ENCODE results near the gene SAP30L. TPM values are rescaled to one million over a fixed set of nuclear protein-coding genes. Genes with fewer than 3 reads are reported as not detected.

Gene SAP30L
- total and polyA plus RNA-seq, 5 experiments from 2014 or later: 20.1 to 47.3 (median 35.6) TPM

- no peak overlapping the region for H3K27ac Mint-ChIP-seq
- peaks cover 47 to 90% (median 74%) of the 10 kb centered on the region in 5 donors for H3K27me3 Mint-ChIP-seq
- H3K9me3 Mint-ChIP-seq: no peaks in the 10 kb centered on the region
- H3K4me3 Mint-ChIP-seq: no peak overlapping the region
- DNase-seq (no peak), ATAC-seq (no peak)
- peaks cover 5 to 20% (median 14%) of the 10 kb centered on the region in 4 donors for H3K4me1 Mint-ChIP-seq
- H3K36me3 Mint-ChIP-seq: no peaks in the 10 kb centered on the region
- POLR2A ChIA-PET: no interaction called here
These were observed 41.7 kb downstream of the SAP30L start for GRCh38 chr5:154487541-154487940.

GRCh38 chr5:154491941-154492340, 46.1 kb downstream of the SAP30L start:
- H3K4me1 Mint-ChIP-seq: no peaks in the 10 kb centered on the region
- H3K27me3 Mint-ChIP-seq: peaks cover 23 to 64% (median 49%) of the 10 kb centered on the region in 5 donors
- H3K27ac Mint-ChIP-seq: no peak overlapping the region
- H3K36me3 Mint-ChIP-seq: no peaks in the 10 kb centered on the region
- DNase-seq (no peak), ATAC-seq (no peak)
- H3K9me3 Mint-ChIP-seq: no peaks in the 10 kb centered on the region
- H3K4me3 Mint-ChIP-seq: no peak overlapping the region
- POLR2A ChIA-PET: no interaction called here

GRCh38 chr5:154493274-154493673, 47.5 kb downstream of the SAP30L start:
- no peaks in the 10 kb centered on the region for H3K4me1 Mint-ChIP-seq
- POLR2A ChIA-PET: no interaction called here
- peaks cover 16 to 58% (median 41%) of the 10 kb centered on the region in 5 donors for H3K27me3 Mint-ChIP-seq
- no peaks in the 10 kb centered on the region for H3K36me3 Mint-ChIP-seq
- no peak overlapping the region for H3K4me3 Mint-ChIP-seq
- no peak overlapping the region for H3K27ac Mint-ChIP-seq
- no peaks in the 10 kb centered on the region for H3K9me3 Mint-ChIP-seq
- ATAC-seq: no peak
- no peak for DNase-seq

GRCh38 chr5:154494036-154494435, 48.2 kb downstream of the SAP30L start:
- H3K36me3 Mint-ChIP-seq: no peaks in the 10 kb centered on the region
- peaks cover 16 to 60% (median 40%) of the 10 kb centered on the region in 5 donors for H3K27me3 Mint-ChIP-seq
- H3K4me1 Mint-ChIP-seq: no peaks in the 10 kb centered on the region

GRCh38 chr5:154498591-154498990, 52.8 kb downstream of the SAP30L start:
- DNase-seq (no peak), ATAC-seq (no peak)
- peaks cover 0 to 4% (median 0%) of the 10 kb centered on the region in 4 donors for H3K4me1 Mint-ChIP-seq
- no peak overlapping the region for H3K4me3 Mint-ChIP-seq
- no peaks in the 10 kb centered on the region for H3K36me3 Mint-ChIP-seq
- no peak overlapping the region for H3K27ac Mint-ChIP-seq
- POLR2A ChIA-PET: no interaction called here
- no peaks in the 10 kb centered on the region for H3K9me3 Mint-ChIP-seq
- peaks cover 9 to 50% (median 21%) of the 10 kb centered on the region in 5 donors for H3K27me3 Mint-ChIP-seq

More at GRCh38 chr5:154494036-154494435, 48.2 kb downstream of the SAP30L start:
- Mint-ChIP-seq H3K9me3 (no peaks in the 10 kb centered on the region), H3K4me3 (no peak overlapping the region), H3K27ac (no peak overlapping the region)
- POLR2A ChIA-PET: no interaction called here
- no peak for DNase-seq
- ATAC-seq: no peak

- POLR2A ChIA-PET: no interaction called here
- peaks cover 0 to 4% (median 0%) of the 10 kb centered on the region in 4 donors for H3K4me1 Mint-ChIP-seq
- DNase-seq (no peak), ATAC-seq (no peak)
- no peaks in the 10 kb centered on the region for H3K9me3 Mint-ChIP-seq
- H3K27me3 Mint-ChIP-seq: peaks cover 5 to 46% (median 17%) of the 10 kb centered on the region in 5 donors
- H3K36me3 Mint-ChIP-seq: no peaks in the 10 kb centered on the region
- H3K4me3 Mint-ChIP-seq: no peak overlapping the region
- no peak overlapping the region for H3K27ac Mint-ChIP-seq
These were observed 53.2 kb downstream of the SAP30L start for GRCh38 chr5:154498994-154499393.

- H3K4me1 Mint-ChIP-seq: peaks cover 0 to 4% (median 0%) of the 10 kb centered on the region in 4 donors
- peaks cover 0 to 39% (median 14%) of the 10 kb centered on the region in 5 donors for H3K27me3 Mint-ChIP-seq
- H3K36me3 Mint-ChIP-seq: no peaks in the 10 kb centered on the region
- POLR2A ChIA-PET: no interaction called here
- no peak overlapping the region for H3K27ac Mint-ChIP-seq
- H3K4me3 Mint-ChIP-seq: no peak overlapping the region
- ATAC-seq (no peak), DNase-seq (no peak)
- H3K9me3 Mint-ChIP-seq: no peaks in the 10 kb centered on the region
These were observed 55.8 kb downstream of the SAP30L start for GRCh38 chr5:154501566-154501965.

- no peak for DNase-seq
- POLR2A ChIA-PET: no interaction called here
- Mint-ChIP-seq H3K4me3 (no peak overlapping the region), H3K9me3 (no peaks in the 10 kb centered on the region), H3K4me1 (peaks cover 0 to 4% (median 0%) of the 10 kb centered on the region in 4 donors), H3K27me3 (peaks cover 4 to 45% (median 13%) of the 10 kb centered on the region in 5 donors), H3K27ac (no peak overlapping the region), H3K36me3 (no peaks in the 10 kb centered on the region)
- no peak for ATAC-seq
These were observed 56.4 kb downstream of the SAP30L start for GRCh38 chr5:154502180-154502579.

- ATAC-seq (no peak), DNase-seq (no peak)
- Mint-ChIP-seq H3K9me3 (no peaks in the 10 kb centered on the region), H3K4me1 (peaks cover 0 to 4% (median 0%) of the 10 kb centered on the region in 4 donors), H3K4me3 (peak overlapping the region in 1 of 10 donors; percentile 54), H3K27me3 (peaks cover 4 to 44% (median 11%) of the 10 kb centered on the region in 5 donors), H3K36me3 (no peaks in the 10 kb centered on the region), H3K27ac (no peak overlapping the region)
- POLR2A ChIA-PET: no interaction called here
These were observed 57.9 kb downstream of the SAP30L start for GRCh38 chr5:154503698-154504039.

- Mint-ChIP-seq H3K36me3 (no peaks in the 10 kb centered on the region), H3K4me3 (no peak overlapping the region), H3K9me3 (no peaks in the 10 kb centered on the region), H3K4me1 (peaks cover 0 to 4% (median 0%) of the 10 kb centered on the region in 4 donors), H3K27me3 (peaks cover 4 to 36% (median 15%) of the 10 kb centered on the region in 5 donors), H3K27ac (no peak overlapping the region)
- POLR2A ChIA-PET: no interaction called here
- DNase-seq (no peak), ATAC-seq (no peak)
These were observed 59.8 kb downstream of the SAP30L start for GRCh38 chr5:154505567-154505966.

GRCh38 chr5:154506049-154506715, 60.4 kb downstream of the SAP30L start:
- H3K4me3 Mint-ChIP-seq: no peak overlapping the region

GRCh38 chr5:154506716-154507080, 60.9 kb downstream of the SAP30L start:
- ATAC-seq (no peak), DNase-seq (no peak)
- no peak overlapping the region for H3K27ac Mint-ChIP-seq
- H3K27me3 Mint-ChIP-seq: peaks cover 3 to 27% (median 17%) of the 10 kb centered on the region in 5 donors
- peaks cover 0 to 4% (median 0%) of the 10 kb centered on the region in 4 donors for H3K4me1 Mint-ChIP-seq
- no peaks in the 10 kb centered on the region for H3K9me3 Mint-ChIP-seq
- POLR2A ChIA-PET: no interaction called here
- H3K4me3 Mint-ChIP-seq: no peak overlapping the region
- no peaks in the 10 kb centered on the region for H3K36me3 Mint-ChIP-seq

More at GRCh38 chr5:154506049-154506715, 60.4 kb downstream of the SAP30L start:
- ATAC-seq (no peak), DNase-seq (no peak)
- POLR2A ChIA-PET: no interaction called here
- Mint-ChIP-seq H3K9me3 (no peaks in the 10 kb centered on the region), H3K27me3 (peaks cover 4 to 32% (median 15%) of the 10 kb centered on the region in 5 donors), H3K27ac (no peak overlapping the region), H3K4me1 (peaks cover 0 to 4% (median 0%) of the 10 kb centered on the region in 4 donors), H3K36me3 (no peaks in the 10 kb centered on the region)

- H3K4me3 Mint-ChIP-seq: no peak overlapping the region
- ATAC-seq (no peak), DNase-seq (no peak)
- no peaks in the 10 kb centered on the region for H3K36me3 Mint-ChIP-seq
- H3K27ac Mint-ChIP-seq: no peak overlapping the region
- H3K27me3 Mint-ChIP-seq: peaks cover 3 to 20% (median 17%) of the 10 kb centered on the region in 5 donors
- H3K4me1 Mint-ChIP-seq: peaks cover 0 to 2% (median 0%) of the 10 kb centered on the region in 4 donors
- POLR2A ChIA-PET: no interaction called here
- no peaks in the 10 kb centered on the region for H3K9me3 Mint-ChIP-seq
These were observed 62.3 kb downstream of the SAP30L start for GRCh38 chr5:154508114-154508513.

Data from naive thymus-derived CD8-positive, alpha-beta T cell (primary cell).